GM18951 (cell line): Measurements from ENCODE around the gene NF1.

Source experiments
- POLR2A ChIP-seq: IDR thresholded peaks from 4 replicates; pipeline ENCODE4 v1.6.1; 2011; ENCODE audit warnings: mild to moderate bottlenecking; ENCODE audit not compliant: insufficient read length, insufficient read depth; ENCODE audit errors: extremely low read depth
- in situ Hi-C: fragments of 300-500 bp; cut with MboI; formaldehyde crosslinking; loops from one replicate; pipeline ENCODE4 v1.12.0; 2022; ENCODE audit warnings: low sequenced_read_pairs, mixed read lengths, inconsistent platforms; ENCODE audit not compliant: unreplicated experiment

Gene NF1

DNA sequence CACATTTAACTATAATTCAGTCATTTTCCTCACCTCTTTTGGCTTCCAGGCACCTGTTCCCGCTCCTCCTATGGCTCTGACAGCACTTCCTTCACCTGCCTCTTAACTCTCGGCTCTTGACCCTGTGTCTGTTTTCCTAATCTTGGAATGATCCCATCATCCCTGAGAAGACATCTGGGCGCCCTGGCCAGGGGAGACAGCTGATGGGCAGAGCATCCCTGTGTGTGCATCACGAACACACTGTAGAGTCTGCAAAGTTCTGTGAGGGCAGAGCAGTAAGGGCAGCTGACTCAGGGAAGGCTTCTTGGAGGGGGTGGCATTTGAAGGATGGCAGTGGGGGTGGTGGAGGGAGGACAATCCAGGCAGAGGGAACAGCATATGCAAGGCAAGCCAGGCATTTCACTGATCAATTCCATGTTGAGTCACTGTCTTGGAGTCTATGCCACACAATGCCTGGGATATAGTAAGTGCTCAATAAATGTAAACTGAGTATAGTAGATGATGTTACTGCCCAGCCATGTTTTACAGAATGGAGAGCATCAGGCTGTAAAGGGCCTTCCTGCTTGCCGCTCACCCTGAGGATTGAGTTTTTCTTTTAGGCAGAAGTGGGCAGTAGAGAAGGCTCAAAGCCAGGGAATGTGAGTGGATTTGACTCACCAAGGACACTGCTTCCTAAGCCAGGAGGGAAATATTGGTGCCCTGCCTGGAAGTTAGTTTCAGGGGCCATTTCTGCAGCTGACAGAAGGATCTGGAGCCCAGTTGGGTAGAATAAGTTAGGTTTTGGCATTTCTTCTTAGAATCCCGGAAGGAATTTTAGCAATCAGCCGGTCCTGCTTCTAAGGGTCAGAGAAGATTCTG, 290.9 kb downstream of the NF1 start:
- TF ChIP-seq POLR2A, result no peak
- in situ Hi-C loops, result no loop called here

DNA sequence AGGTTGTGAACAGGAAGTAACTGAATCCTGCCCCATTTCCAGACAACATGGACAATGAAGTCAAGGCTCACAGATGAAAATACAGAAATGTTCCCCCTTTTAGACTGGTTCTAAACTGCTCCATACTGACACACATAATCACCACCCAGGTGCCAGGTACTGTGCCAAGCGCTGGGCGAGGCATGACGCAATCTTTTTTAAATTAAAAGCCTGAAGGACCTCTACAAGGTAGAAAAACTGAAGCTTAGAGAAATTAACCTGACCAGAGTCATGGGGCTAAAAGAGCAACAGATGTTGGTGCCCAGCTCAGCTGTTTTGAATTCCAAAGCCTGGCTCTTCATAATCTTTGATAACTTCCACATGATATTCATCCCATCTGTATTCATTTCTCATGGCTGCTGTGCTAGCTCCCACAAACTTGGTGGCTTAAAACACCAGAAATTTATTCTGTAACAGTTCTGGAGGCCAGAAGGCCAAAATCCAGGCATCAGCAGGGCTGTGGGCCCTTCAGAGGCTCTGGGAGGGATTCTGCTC, 291.8 kb downstream of the NF1 start:
- in situ Hi-C loops, result no loop called here
- TF ChIP-seq POLR2A, result no peak

DNA sequence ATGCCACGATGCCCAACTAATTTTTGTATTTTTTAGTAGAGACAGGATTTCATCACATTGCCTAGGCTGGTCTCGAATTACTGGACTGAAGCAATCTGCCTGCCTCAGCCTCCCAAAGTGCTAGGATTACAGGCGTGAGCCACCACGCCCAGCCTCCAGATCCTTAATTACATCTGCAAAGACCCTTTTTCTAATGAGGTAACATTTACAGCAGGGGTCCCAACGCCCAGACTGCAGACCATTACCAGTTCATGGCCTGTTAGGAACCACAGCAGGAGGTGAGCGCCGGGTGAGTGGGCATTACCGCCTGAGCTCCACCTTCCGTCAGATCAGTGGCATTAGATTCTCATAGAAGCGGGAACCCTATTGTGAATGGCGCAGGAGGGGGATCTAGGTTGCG, 292.7 kb downstream of the NF1 start:
- in situ Hi-C loops, result no loop called here
- TF ChIP-seq POLR2A, result no peak

DNA sequence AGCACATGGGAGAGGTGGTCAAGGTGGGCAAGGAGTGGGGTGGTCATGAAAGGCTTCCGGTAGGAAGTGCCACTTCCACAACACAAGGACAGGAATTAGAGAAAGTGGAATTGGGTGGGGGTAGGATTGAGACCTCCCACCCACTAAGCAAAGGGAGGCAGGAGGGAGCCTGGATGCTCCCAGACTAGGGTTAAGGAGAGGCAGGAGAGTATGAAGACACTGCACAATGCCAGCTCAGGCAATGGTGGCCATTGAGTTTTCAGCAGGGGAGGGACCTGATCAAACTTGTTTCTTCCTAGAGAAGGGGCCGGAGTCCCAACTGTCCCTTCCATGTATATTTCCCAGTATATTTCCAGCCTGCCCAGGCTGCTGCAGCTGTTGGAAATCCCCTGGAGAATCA, 293.6 kb downstream of the NF1 start:
- in situ Hi-C loops, result no loop called here
- no peak for TF ChIP-seq POLR2A

DNA sequence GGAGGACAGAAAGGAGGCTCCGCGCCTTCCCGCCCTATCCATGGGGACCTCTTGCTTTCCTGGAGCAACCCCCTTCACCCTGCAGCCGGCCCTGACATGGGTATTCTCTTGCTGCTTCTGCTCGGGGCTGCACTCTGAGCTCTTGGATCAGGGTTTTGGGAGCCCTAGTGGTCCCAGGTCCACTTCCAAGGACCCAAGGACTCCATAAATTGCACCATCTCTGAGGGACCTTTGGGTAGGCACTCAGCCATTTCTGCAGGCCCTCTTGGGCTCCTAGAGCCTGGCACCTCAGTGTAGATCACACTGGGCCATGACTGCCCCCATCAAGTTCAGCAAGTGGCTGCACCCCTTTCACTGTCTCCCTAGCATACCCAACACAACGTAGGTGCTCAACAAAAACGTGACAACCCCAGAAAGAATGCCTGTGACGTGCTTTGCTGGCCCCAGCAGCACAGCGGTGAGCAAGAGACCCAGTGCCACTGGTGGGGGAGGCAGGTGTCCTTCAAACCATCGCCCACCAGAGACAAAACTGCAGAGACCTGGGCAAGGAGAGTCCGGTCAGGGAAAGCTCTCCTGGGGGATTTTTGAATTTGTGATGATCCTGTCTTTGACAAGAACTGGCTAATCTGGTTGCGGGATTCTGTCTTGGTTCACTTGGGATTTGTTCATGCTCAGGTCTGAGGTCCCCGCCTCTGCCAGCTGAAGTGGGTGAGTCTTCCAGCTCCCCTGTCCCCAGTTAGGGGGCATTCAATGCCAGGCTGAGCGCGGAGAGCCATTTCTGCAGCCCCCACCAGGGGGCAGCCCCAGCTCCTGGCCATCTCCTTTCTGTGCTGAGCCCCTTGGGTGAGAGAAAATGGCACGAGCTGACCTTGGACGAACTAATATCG, 294.2 kb downstream of the NF1 start:
- TF ChIP-seq POLR2A, result no peak
- in situ Hi-C loops, result no loop called here

DNA sequence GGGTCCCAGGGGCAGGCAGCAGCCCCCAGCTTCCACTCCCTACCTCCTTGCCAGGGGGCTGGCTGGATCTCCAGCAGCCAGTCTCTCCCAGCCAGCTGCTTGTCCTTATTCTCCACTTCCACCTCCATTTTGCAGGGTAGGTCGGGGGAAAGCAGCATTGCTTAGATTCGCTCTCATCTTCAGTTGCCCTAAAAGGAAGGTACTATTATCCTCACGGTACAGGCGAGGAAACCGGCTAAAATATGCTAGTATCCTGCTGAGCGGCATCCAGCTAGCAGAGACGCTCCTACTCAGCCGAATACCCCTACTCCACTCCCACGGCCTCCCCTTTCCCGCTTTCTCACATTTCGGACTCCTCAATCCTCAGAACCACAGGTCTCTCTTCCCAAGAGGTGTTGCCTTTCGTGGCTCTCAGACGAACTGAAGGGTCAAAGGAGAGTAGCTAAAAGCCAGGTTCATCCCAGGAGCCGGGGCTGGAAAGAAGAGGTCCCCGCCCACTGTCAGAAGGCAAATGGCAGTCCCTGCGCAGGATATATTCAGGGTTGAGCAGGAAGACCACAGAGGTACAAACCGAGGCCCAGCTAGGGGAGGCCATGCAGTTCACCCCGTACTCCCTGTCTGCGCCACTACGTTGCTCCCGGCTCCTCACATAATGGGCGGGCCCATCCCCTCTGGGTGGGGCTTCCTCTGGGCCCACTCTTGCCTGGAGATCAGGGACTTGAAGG, 295.0 kb downstream of the NF1 start:
- TF ChIP-seq POLR2A, result no peak

DNA sequence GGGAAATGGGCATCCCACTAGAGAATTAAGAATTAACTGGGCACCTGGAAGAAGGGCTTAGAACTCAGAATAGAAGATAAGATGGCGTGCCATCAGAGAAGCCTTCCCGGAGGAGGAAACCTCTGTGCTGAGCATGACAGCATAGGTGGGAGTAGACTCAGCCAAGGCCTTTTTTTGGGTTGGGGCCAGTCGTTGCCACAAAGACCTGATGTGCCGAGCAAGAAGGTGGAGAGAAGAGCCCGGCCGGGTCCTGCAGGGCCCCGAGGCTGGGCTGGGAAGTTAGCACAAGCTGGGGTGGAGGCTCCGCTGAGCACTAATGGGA, 295.6 kb downstream of the NF1 start:
- in situ Hi-C loops, result no loop called here
- TF ChIP-seq POLR2A, result no peak

More for the DNA sequence above, 295.0 kb downstream of the NF1 start:
- in situ Hi-C loops, result no loop called here

DNA sequence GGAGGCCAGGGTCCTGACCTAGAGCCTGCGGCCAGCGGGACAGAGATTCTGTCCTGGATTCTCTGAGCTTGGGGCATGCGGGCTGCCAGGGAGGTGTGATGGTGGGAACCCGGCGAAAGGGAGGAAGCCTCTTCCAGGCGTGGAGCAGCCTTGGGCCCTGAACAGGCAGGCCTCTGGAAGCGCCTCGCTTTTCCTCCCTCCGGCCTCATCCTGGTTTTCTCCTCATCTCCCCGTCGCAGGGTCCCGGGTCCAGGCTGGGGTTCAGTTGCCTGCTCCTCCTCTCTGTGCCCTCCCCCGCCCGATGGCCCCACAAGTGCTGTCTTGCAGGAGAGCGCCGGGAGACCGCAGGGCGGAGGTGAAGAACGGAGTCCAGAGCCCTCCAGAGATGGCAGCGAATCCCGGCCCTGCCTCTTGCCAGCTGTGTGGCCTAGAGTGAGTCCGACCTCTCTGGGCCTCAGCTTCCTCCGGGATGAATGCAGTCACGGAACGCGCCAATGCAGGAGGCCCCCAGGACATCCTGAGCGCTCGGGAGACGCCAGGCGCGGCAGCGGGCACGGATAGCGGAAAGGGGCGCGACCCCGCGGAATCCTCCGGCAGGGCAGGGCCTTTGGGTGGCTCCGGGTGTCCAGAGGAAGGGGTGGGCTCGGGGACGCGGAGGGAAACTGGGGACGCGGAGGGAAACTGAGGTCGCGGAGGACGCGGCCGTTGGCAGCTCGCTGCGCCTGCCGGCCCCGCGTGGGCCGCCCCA, 296.1 kb downstream of the NF1 start:
- in situ Hi-C loops, result no loop called here
- no peak for TF ChIP-seq POLR2A

DNA sequence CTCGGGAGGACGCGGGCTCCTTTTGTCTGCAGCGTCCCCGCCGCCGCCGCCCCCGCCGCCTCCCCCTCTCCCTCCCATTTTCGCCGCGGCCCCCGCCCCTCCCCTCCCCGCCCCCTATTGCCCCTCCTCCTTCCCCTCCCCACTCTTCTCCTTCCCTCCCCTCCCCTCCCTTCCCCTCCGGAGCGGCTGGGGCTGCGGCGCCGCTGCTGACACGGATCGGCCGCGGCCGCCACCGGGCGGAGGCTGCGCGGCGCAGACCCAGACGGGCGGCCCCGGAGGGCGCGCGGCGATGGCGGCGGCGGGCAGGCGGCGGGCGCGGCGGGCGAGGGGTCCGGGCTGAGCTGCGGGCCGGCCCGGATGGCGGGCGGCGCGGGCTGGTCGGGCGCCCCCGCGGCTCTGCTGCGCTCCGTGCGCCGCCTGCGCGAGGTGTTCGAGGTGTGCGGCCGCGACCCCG, 296.7 kb downstream of the NF1 start, which contains the start of gene RAB11FIP4:
Gene RAB11FIP4, plus strand, starts transcription at position 180 of the 454 bp plus-strand sequence. Its CDS starts 178 bp downstream, at position 358.
- TF ChIP-seq POLR2A, result no peak
- in situ Hi-C loops, result no loop called here

DNA sequence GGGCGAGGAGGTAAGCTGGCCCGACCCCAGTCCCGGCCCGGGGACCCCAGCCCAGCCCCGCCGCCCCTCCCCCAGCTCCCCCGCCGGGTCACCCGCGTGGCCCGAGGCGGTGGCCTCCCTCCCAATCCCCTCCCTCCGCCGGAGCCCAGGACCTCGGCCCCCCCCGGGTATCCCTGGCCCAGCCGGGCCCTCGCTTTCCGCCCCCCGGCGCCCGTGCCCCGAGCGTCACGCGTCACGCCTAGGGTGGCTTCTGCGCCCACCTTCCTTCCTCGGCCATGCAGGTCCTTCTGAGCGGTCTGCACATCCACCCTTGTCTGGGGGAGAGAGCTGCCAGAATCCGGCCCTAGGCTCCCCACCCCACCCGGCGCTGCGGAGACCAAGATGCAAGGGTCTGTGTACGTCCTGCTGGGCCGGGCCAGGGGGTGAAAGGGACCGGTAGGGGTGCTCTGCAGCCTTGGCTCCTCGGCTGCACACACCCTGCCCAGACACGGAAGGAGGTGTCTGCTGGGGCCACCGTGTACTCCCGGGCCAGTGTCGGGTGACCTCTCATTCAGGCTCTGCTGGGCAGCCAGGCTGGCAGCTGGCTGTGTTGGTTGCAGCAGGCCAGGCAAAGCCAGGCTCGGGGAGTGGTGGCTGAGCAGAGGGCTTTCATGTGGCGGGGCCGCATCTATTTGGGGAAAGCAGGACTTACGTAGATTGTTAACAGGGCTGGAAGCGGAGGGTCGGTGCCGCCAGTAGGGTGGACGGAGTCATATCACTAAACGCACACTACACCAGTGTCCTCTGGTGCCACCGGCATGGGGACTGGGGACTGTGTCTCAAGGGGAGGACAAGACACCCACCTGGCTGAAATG, 297.5 kb downstream of the NF1 start:
- no peak for TF ChIP-seq POLR2A
- in situ Hi-C loops, result no loop called here
